Measurements from ENCODE around the gene MICU1.

The MICU1 gene

DNA sequence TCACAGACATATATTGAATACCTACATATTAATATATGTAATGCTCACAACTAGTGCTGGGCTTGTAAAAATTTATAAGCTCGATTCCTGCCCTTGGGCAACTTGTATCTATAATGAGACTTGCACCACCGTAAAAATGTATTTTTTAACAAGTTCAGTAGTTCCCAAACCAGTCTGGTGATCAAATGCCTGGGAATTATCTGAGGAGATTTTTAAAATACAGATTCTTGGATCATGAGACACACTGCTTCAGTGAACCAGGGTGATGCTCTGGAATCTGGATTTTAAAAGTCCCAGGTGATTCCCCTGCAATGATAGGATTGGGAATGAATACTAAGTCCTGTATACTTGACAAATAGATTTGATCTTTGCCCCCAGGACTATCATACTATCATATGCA lies 4.3 kb upstream of the MICU1 start:
- H3K36me3 ChIP-seq (ENCODE audit: control insufficient read depth, low read length) = no peaks in the 10 kb centered on the region
- no peaks in the 10 kb centered on the region for H3K9me2 ChIP-seq (replicated peaks; ENCODE audit: control insufficient read depth, low read length)
- TF ChIP-seq EZH2phosphoT487 (IDR thresholded peaks at IDR 0.05; ENCODE audit: borderline replicate concordance, low read length) = no peak
- TF ChIP-seq, protein P1, sequence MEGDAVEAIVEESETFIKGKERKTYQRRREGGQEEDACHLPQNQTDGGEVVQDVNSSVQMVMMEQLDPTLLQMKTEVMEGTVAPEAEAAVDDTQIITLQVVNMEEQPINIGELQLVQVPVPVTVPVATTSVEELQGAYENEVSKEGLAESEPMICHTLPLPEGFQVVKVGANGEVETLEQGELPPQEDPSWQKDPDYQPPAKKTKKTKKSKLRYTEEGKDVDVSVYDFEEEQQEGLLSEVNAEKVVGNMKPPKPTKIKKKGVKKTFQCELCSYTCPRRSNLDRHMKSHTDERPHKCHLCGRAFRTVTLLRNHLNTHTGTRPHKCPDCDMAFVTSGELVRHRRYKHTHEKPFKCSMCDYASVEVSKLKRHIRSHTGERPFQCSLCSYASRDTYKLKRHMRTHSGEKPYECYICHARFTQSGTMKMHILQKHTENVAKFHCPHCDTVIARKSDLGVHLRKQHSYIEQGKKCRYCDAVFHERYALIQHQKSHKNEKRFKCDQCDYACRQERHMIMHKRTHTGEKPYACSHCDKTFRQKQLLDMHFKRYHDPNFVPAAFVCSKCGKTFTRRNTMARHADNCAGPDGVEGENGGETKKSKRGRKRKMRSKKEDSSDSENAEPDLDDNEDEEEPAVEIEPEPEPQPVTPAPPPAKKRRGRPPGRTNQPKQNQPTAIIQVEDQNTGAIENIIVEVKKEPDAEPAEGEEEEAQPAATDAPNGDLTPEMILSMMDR (IDR thresholded peaks at IDR 0.05; ENCODE audit: low read depth, low read length, poor library complexity, severe bottlenecking) = no peak
- no peaks in the 10 kb centered on the region for H3F3A ChIP-seq (ENCODE audit: control insufficient read depth, insufficient read depth)
- peaks cover 9% of the 10 kb centered on the region for H3K4me1 ChIP-seq (ENCODE audit: control insufficient read depth, low read length)
- H3K9me3 ChIP-seq (ENCODE audit: control insufficient read depth, insufficient read depth, low read length) = no peaks in the 10 kb centered on the region
- no peak overlapping the region for H3K4me3 ChIP-seq (ENCODE audit: low read length)
- H3K27ac ChIP-seq (ENCODE audit: low read depth, low read length) = no peak overlapping the region
- H3K79me2 ChIP-seq (ENCODE audit: control insufficient read depth, low read length) = peaks cover 12% of the 10 kb centered on the region
- H4K20me1 ChIP-seq (ENCODE audit: control insufficient read depth, insufficient read depth, low read depth, low read length) = no peaks in the 10 kb centered on the region
- H3K4me2 ChIP-seq (ENCODE audit: low read length) = no peak overlapping the region
- H3K27me3 ChIP-seq (ENCODE audit: control insufficient read depth, low read length) = no peaks in the 10 kb centered on the region

DNA sequence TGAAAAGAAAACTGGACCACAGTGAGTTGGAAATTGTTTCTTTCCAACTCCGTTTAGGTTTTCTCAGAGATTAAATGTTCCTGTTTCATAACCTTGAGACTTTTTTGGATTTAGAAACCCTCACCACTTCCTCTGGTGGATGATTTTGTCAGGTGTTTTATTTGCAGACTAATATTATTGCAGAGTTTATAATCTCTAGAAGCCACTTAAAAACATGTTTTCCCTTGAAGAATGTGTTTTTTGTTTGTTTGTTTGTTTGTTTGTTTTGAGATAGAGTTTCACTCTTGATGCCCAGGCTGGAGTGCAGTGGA lies 520 bp upstream of the MICU1 start:
- no peak for TF ChIP-seq EZH2phosphoT487 (IDR thresholded peaks at IDR 0.05; ENCODE audit: borderline replicate concordance, low read length)
- TF ChIP-seq, protein P1 (IDR thresholded peaks at IDR 0.05; ENCODE audit: low read depth, low read length, poor library complexity, severe bottlenecking) = no peak
- Histone ChIP-seq H3K36me3 (ENCODE audit: control insufficient read depth, low read length) (no peaks in the 10 kb centered on the region), H4K20me1 (ENCODE audit: control insufficient read depth, insufficient read depth, low read depth, low read length) (no peaks in the 10 kb centered on the region), H3K4me3 (ENCODE audit: low read length) (peak overlapping the region; percentile 80), H3K9me2 (replicated peaks; ENCODE audit: control insufficient read depth, low read length) (no peaks in the 10 kb centered on the region), H3K4me2 (ENCODE audit: low read length) (peak overlapping the region; percentile 76), H3K79me2 (ENCODE audit: control insufficient read depth, low read length) (peaks cover 27% of the 10 kb centered on the region), H3K9me3 (ENCODE audit: control insufficient read depth, insufficient read depth, low read length) (no peaks in the 10 kb centered on the region), H3F3A (ENCODE audit: control insufficient read depth, insufficient read depth) (no peaks in the 10 kb centered on the region), H3K27ac (ENCODE audit: low read depth, low read length) (peak overlapping the region; percentile 41), H3K4me1 (ENCODE audit: control insufficient read depth, low read length) (peaks cover 15% of the 10 kb centered on the region), H3K27me3 (ENCODE audit: control insufficient read depth, low read length) (no peaks in the 10 kb centered on the region)

DNA sequence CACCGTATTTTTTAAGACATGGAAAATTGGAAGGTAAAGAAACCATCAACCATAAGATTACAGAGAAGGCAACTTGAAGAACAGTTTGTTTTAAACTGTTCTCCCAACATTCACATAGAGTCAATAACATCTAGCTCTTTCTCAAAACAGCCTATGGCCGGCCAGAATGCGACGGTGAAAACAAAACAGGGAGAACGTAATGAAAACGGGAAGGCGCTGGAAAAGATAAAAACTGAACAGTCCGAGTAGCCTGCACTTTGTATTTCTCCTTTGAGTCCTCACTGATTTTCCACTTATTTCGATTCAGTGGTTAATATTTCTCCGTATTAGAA lies 637 bp downstream of the MICU1 start:
- Histone ChIP-seq H3K9me2 (replicated peaks; ENCODE audit: control insufficient read depth, low read length) (no peaks in the 10 kb centered on the region), H3K27ac (ENCODE audit: low read depth, low read length) (no peak overlapping the region), H3K9me3 (ENCODE audit: control insufficient read depth, insufficient read depth, low read length) (no peaks in the 10 kb centered on the region), H3K79me2 (ENCODE audit: control insufficient read depth, low read length) (peaks cover 27% of the 10 kb centered on the region), H3K4me1 (ENCODE audit: control insufficient read depth, low read length) (peaks cover 15% of the 10 kb centered on the region), H3K36me3 (ENCODE audit: control insufficient read depth, low read length) (no peaks in the 10 kb centered on the region), H4K20me1 (ENCODE audit: control insufficient read depth, insufficient read depth, low read depth, low read length) (no peaks in the 10 kb centered on the region), H3F3A (ENCODE audit: control insufficient read depth, insufficient read depth) (no peaks in the 10 kb centered on the region), H3K4me3 (ENCODE audit: low read length) (peak overlapping the region; percentile 80), H3K27me3 (ENCODE audit: control insufficient read depth, low read length) (no peaks in the 10 kb centered on the region), H3K4me2 (ENCODE audit: low read length) (peak overlapping the region; percentile 76)
- no peak for TF ChIP-seq EZH2phosphoT487 (IDR thresholded peaks at IDR 0.05; ENCODE audit: borderline replicate concordance, low read length)
- TF ChIP-seq, protein P1 (IDR thresholded peaks at IDR 0.05; ENCODE audit: low read depth, low read length, poor library complexity, severe bottlenecking) = no peak

DNA sequence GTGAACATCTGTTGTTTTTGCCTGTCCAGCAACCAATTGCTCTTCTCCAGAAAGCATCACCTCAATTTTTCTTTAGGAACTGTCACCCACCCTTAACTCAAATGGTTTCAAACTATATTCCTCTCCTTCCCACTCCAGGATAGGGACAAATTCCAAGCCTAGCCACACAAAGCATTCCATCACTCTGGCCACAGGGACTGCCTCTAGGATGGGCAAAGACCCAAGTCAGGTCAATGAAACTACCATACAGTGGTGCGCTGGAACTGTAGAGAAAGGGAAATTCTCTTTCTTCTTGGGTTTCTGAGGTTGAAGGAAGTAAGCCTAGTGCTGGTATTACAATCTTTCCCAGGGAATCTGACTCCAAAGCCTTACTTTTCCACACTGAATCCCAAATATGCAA lies 3.6 kb downstream of the MICU1 start:
- no peaks in the 10 kb centered on the region for H3K36me3 ChIP-seq (ENCODE audit: control insufficient read depth, low read length)
- H3K4me2 ChIP-seq (ENCODE audit: low read length) = no peak overlapping the region
- H4K20me1 ChIP-seq (ENCODE audit: control insufficient read depth, insufficient read depth, low read depth, low read length) = no peaks in the 10 kb centered on the region
- TF ChIP-seq, protein P1 (IDR thresholded peaks at IDR 0.05; ENCODE audit: low read depth, low read length, poor library complexity, severe bottlenecking) = no peak
- no peak for TF ChIP-seq EZH2phosphoT487 (IDR thresholded peaks at IDR 0.05; ENCODE audit: borderline replicate concordance, low read length)
- peaks cover 30% of the 10 kb centered on the region for H3K79me2 ChIP-seq (ENCODE audit: control insufficient read depth, low read length)
- no peaks in the 10 kb centered on the region for H3K9me2 ChIP-seq (replicated peaks; ENCODE audit: control insufficient read depth, low read length)
- no peak overlapping the region for H3K27ac ChIP-seq (ENCODE audit: low read depth, low read length)
- no peaks in the 10 kb centered on the region for H3F3A ChIP-seq (ENCODE audit: control insufficient read depth, insufficient read depth)
- H3K4me1 ChIP-seq (ENCODE audit: control insufficient read depth, low read length) = peaks cover 15% of the 10 kb centered on the region
- H3K9me3 ChIP-seq (ENCODE audit: control insufficient read depth, insufficient read depth, low read length) = no peaks in the 10 kb centered on the region
- H3K27me3 ChIP-seq (ENCODE audit: control insufficient read depth, low read length) = no peaks in the 10 kb centered on the region
- no peak overlapping the region for H3K4me3 ChIP-seq (ENCODE audit: low read length)
